CD4-positive, alpha-beta T cell (primary cell): ENCODE measurements around the gene IGFALS. TPM values are rescaled to one million over a fixed set of nuclear protein-coding genes. Genes with fewer than 3 reads are reported as not detected.

Experiments
- ATAC-seq: fragments of 200-7000 bp; cut with Tn5 transposase; one replicate; pipeline ENCODE4 v1.10.0; 2022; ENCODE audit warnings: mild to moderate bottlenecking; ENCODE audit not compliant: poor library complexity
- CTCF ChIA-PET: fragments of 350-600 bp; sonication (Branson Sonifier 250); formaldehyde crosslinking; loops from one replicate; lab custom pipeline; 2021; ENCODE audit warnings: antibody characterized with exemption, inconsistent platforms; lab: Charles Lee
- POLR2A ChIA-PET: fragments of 350-600 bp; sonication (Branson Sonifier 250); formaldehyde crosslinking; loops from one replicate; lab custom pipeline; 2021; ENCODE audit warnings: antibody characterized with exemption, inconsistent platforms; lab: Charles Lee
- DNase-seq, 14 experiments: peaks; one replicate each; pipeline ENCODE4 v3.0.0-alpha.2; 2013 to 2020; ENCODE audit warnings: mixed read lengths in 2 of 14
- H3K27ac ChIP-seq, 2 donors: one replicate each; pipeline versions ENCODE4 v1.5.1 to v1.7.0; 2013; ENCODE audit warnings: low read length in 2 of 2, low read depth in 1 of 2, mild to moderate bottlenecking in 1 of 2
- H3K27me3 ChIP-seq, 2 experiments: 1 replicate in 1 of 2; 2 replicates in 1 of 2; pipeline versions ENCODE4 v1.6.1 to v1.7.0; 2013; ENCODE audit warnings: low read length in 2 of 2, control low read depth in 1 of 2, mild to moderate bottlenecking in 1 of 2, moderate library complexity in 1 of 2; ENCODE audit not compliant: insufficient read depth in 2 of 2, control insufficient read depth in 1 of 2
- H3K36me3 ChIP-seq: one replicate; pipeline ENCODE4 v1.6.1; 2013; ENCODE audit warnings: low read length, control low read depth; ENCODE audit not compliant: insufficient read depth
- H3K4me1 ChIP-seq: one replicate; pipeline ENCODE4 v1.6.1; 2013; ENCODE audit warnings: low read length, control low read depth; ENCODE audit not compliant: insufficient read depth
- H3K4me3 ChIP-seq: one replicate; pipeline ENCODE4 v1.5.1; 2013; ENCODE audit warnings: mild to moderate bottlenecking, low read length, moderate library complexity
- H3K9me3 ChIP-seq, 2 experiments: 1 replicate in 1 of 2; 2 replicates in 1 of 2; pipeline versions ENCODE4 v1.6.1 to v1.7.0; 2013; ENCODE audit warnings: low read length in 2 of 2, mild to moderate bottlenecking in 2 of 2, control low read depth in 1 of 2, moderate library complexity in 1 of 2; ENCODE audit not compliant: control insufficient read depth in 1 of 2, insufficient read depth in 1 of 2
- H3K27ac Mint-ChIP-seq: one replicate; pipeline ENCODE4 v1.8.0; 2020; ENCODE audit warnings: mixed read lengths
- H3K27me3 Mint-ChIP-seq: one replicate; pipeline ENCODE4 v1.8.0; 2021; ENCODE audit warnings: mixed read lengths
- H3K36me3 Mint-ChIP-seq: one replicate; pipeline ENCODE4 v1.8.0; 2021; ENCODE audit warnings: low read depth, mixed read lengths
- H3K4me1 Mint-ChIP-seq: one replicate; pipeline ENCODE4 v1.8.0; 2021; ENCODE audit warnings: low read depth, mixed read lengths
- H3K4me3 Mint-ChIP-seq: one replicate; pipeline ENCODE4 v1.8.0; 2020; ENCODE audit warnings: mild to moderate bottlenecking, mixed read lengths
- H3K9me3 Mint-ChIP-seq: one replicate; pipeline ENCODE4 v1.8.0; 2020; ENCODE audit warnings: mixed read lengths
- intact Hi-C, 2 experiments: fragments of 100-400 bp; cut with DNase I in 1 of 2; cut with micrococcal nuclease in 1 of 2; formaldehyde crosslinking; loops; one replicate each; pipeline versions ENCODE4 v1.15.1 to v1.9.0; 2023 to 2025; cut with DNase I, micrococcal nuclease
- total RNA-seq, 174 experiments: library from RNA in 2 of 174; stranded (reverse) in 2 of 174; gene quantifications; one replicate each; pipeline ENCODE4 v1.2.3 and lab custom pipeline; 2021 to 2026
- TF ChIP-seq, protein P1 (sequence below): fragments of 200-600 bp; IDR thresholded peaks from one replicate; pipeline ENCODE4 v1.8.0; 2022; ENCODE audit warnings: antibody characterized with exemption, mild to moderate bottlenecking

IGFALS gene
- total RNA-seq, 2 experiments from 2014 or later: 0.67 to 0.80 TPM

DNA sequence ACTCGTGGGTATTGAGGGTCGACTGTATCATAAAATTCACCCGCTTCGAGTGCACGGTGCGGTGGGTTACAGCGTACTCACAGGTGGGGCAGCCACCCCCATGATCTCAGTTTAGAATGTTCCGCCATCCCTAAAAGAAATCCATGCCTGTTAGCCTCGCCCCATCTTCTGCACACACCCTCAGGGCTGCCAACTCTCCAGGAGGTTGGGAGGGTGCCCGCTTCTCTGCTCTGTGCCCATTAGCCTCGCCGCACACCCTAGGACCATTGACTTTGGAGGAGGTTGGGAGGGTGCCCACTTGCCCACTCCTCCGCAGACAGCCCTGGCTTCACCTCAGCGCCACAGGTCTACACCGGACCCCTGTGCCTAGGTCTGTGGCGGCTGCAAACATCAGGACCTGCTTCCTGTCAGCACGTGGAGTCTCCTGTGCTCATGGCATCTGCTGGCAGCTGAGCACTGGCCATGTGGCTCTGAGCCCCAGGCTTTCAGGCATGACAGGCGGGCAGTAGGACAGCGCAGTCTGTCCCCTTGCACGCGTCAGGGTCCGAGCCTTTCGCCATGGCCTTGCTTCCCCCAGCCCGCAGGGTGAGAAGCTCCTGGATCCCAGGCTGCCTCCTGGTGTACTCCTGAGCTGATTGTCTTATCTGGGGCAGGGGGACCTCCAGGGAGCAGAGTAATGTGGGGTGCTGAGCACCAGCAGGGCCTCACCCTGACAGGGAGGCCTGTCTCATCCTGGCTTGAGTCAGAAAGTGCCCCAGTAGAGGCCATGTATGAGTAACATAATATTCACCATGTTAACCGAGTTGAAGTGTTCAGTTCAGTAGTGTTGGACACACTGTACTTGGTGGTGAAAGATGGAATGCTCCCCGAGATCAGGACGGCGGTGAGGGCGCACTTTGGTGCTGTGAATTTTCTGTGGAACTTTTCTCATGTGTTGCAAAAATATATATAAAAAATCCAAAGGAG lies 44.1 kb downstream of the IGFALS start:
- intact Hi-C loops: no loop called here

DNA sequence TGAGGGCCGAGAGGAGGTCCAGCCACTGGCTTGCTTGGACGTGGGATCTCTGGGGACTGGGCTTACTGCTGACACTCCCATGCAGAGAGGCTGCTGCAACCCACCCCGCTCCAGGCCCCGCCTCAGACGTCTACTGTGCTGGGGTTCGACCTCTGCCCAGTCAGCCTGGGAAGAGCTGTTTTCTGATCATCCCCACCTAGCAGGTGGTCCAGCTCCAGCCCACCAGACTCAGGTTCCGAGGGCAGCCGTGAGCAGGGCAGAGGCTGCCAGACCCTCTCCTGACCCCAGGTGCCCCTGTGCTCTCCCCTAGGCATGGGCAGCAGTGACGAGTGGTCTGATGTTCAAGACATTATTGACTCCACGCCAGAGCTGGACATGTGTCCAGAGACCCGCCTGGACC lies 45.6 kb downstream of the IGFALS start:
- Mint-ChIP-seq H3K9me3 (no peaks in the 10 kb centered on the region), H3K4me1 (no peaks in the 10 kb centered on the region), H3K4me3 (no peak overlapping the region), H3K27me3 (no peaks in the 10 kb centered on the region), H3K27ac (no peak overlapping the region), H3K36me3 (peaks cover 57% of the 10 kb centered on the region)
- Histone ChIP-seq H3K4me3 (no peak overlapping the region), H3K27ac (no peak overlapping the region), H3K4me1 (no peaks in the 10 kb centered on the region), H3K9me3 (no peaks in the 10 kb centered on the region), H3K36me3 (peaks cover 82% of the 10 kb centered on the region), H3K27me3 (no peaks in the 10 kb centered on the region)
- TF ChIP-seq, protein P1, sequence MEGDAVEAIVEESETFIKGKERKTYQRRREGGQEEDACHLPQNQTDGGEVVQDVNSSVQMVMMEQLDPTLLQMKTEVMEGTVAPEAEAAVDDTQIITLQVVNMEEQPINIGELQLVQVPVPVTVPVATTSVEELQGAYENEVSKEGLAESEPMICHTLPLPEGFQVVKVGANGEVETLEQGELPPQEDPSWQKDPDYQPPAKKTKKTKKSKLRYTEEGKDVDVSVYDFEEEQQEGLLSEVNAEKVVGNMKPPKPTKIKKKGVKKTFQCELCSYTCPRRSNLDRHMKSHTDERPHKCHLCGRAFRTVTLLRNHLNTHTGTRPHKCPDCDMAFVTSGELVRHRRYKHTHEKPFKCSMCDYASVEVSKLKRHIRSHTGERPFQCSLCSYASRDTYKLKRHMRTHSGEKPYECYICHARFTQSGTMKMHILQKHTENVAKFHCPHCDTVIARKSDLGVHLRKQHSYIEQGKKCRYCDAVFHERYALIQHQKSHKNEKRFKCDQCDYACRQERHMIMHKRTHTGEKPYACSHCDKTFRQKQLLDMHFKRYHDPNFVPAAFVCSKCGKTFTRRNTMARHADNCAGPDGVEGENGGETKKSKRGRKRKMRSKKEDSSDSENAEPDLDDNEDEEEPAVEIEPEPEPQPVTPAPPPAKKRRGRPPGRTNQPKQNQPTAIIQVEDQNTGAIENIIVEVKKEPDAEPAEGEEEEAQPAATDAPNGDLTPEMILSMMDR: no peak
- ATAC-seq (no peak), DNase-seq (no peak)
- intact Hi-C loops: no loop called here
- CTCF ChIA-PET: no interaction called here
- POLR2A ChIA-PET: no interaction called here

More for the DNA sequence above, 44.1 kb downstream of the IGFALS start:
- DNase-seq (no peak), ATAC-seq (no peak)
- H3K27ac Mint-ChIP-seq: no peak overlapping the region
- no peaks in the 10 kb centered on the region for H3K9me3 Mint-ChIP-seq
- H3K4me3 ChIP-seq: no peak overlapping the region
- CTCF ChIA-PET: no interaction called here
- POLR2A ChIA-PET: no interaction called here
- TF ChIP-seq, protein P1: no peak
- H3K27me3 ChIP-seq: no peaks in the 10 kb centered on the region
- H3K4me3 Mint-ChIP-seq: no peak overlapping the region
- H3K4me1 Mint-ChIP-seq: no peaks in the 10 kb centered on the region
- H3K4me1 ChIP-seq: no peaks in the 10 kb centered on the region
- no peaks in the 10 kb centered on the region for H3K27me3 Mint-ChIP-seq
- no peak overlapping the region for H3K27ac ChIP-seq
- H3K36me3 ChIP-seq: peaks cover 71% of the 10 kb centered on the region
- peaks cover 62% of the 10 kb centered on the region for H3K36me3 Mint-ChIP-seq
- H3K9me3 ChIP-seq: no peaks in the 10 kb centered on the region

DNA sequence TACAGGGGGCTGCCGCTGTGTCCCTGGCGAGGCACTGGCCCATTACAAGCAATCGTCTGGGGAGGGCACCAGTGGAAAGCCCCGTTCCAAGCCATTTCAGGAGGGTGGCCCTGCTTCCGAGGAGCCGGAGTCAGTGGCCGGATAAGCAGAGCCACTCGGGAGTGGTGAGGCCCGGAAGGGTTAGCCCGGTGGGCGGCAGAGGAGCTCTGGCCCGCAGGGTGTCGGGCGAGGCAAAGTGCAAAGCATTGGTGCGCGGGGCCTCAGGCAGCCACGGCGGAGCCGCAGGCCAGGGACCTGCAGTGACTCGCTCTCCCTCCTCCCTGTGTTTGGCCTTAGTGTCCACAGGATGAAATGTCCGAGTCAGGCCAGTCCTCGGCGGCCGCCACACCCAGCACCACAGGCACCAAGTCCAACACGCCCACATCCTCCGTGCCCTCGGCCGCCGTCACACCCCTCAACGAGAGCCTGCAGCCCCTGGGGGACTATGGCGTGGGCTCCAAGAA lies 46.8 kb downstream of the IGFALS start:
- Histone ChIP-seq H3K36me3 (peaks cover 72% of the 10 kb centered on the region), H3K27ac (no peak overlapping the region), H3K4me3 (no peak overlapping the region), H3K9me3 (no peaks in the 10 kb centered on the region), H3K27me3 (no peaks in the 10 kb centered on the region), H3K4me1 (peaks cover under 1% of the 10 kb centered on the region)
- ChIA-PET POLR2A (no interaction called here), CTCF (no interaction called here)
- TF ChIP-seq, protein P1: no peak
- DNase-seq: no peak
- intact Hi-C loops: no loop called here
- Mint-ChIP-seq H3K4me3 (no peak overlapping the region), H3K27ac (no peak overlapping the region), H3K4me1 (no peaks in the 10 kb centered on the region), H3K9me3 (no peaks in the 10 kb centered on the region), H3K27me3 (no peaks in the 10 kb centered on the region), H3K36me3 (peaks cover 52% of the 10 kb centered on the region)
- ATAC-seq: no peak
